ENCODE data around the gene CFAP92.
A peak's percentile ranks its signal among the peaks of the same experiment; 100 is the strongest.

CFAP92 gene

GRCh38 chr3:128987302-128988100 is 6.4 kb downstream of the CFAP92 start:
- no peak for DNase-seq (ENCODE audit: low read depth in 3 of 3)

GRCh38 chr3:128984596-128984995 is 9.3 kb downstream of the CFAP92 start:
- DNase-seq (ENCODE audit: low read depth in 3 of 3), result no peak

GRCh38 chr3:128983293-128984069 is 10.4 kb downstream of the CFAP92 start:
- no peak for DNase-seq (ENCODE audit: low read depth in 3 of 3)

GRCh38 chr3:128975276-128975675 is 18.6 kb downstream of the CFAP92 start:
- no peak for DNase-seq (ENCODE audit: low read depth in 3 of 3)

GRCh38 chr3:128973988-128974564 is 19.8 kb downstream of the CFAP92 start:
- no peak for DNase-seq (ENCODE audit: low read depth in 3 of 3)

- no peak for DNase-seq (ENCODE audit: low read depth in 3 of 3)
Observed at GRCh38 chr3:128971421-128972100, 22.3 kb downstream of the CFAP92 start.

GRCh38 chr3:128970740-128971047 is 23.2 kb downstream of the CFAP92 start:
- DNase-seq (ENCODE audit: low read depth in 3 of 3), result no peak

DNA sequence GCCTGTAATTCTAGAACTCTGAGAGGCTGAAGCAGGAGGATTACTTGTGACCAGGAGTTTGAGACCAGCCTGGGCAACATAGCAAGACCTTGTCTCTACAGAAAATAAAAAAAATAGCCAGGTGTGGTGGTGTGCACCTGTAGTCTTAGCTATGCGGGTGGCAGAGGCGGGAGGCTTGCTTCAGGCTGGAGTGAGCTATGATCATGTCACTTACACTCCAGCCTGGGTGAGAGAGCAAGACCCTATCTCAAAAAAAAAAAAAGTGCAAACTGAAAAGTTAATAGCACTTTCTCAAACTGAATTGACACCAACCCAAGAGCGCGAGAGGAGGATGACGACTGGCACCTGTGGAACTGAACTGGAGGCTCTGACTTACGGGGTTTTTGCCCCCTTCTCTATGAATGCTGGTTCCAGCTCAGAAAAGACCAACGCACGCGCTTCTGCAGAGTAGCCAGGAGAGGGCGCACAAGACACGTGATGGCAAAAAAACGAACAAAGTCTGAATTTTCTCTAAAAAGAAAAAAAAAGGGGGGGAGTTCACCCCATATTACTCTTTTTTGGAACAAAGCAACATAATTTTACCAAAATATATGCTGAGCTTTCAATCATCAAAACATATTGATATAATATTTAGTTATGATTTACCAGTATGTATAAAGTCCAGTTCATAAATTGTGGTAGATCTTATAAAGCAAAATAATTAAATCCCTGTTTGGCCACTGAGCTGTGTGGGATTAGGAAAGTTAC is 23.7 kb downstream of the CFAP92 start:
- DNase-seq (ENCODE audit: low read depth in 3 of 3), result peak; percentile 31 to 49 (median 32)

- DNase-seq (ENCODE audit: low read depth in 3 of 3), result no peak
Observed at GRCh38 chr3:128967748-128968355, 26.0 kb downstream of the CFAP92 start.

- DNase-seq (ENCODE audit: low read depth in 3 of 3), result no peak
Observed at GRCh38 chr3:128965818-128966217, 28.1 kb downstream of the CFAP92 start.

GRCh38 chr3:128965280-128965679 is 28.6 kb downstream of the CFAP92 start:
- DNase-seq (ENCODE audit: low read depth in 3 of 3), result no peak

GRCh38 chr3:128956440-128956839 is 37.4 kb downstream of the CFAP92 start:
- DNase-seq (ENCODE audit: low read depth in 3 of 3), result no peak

- no peak for DNase-seq (ENCODE audit: low read depth in 3 of 3)
Observed at GRCh38 chr3:128950223-128950938, 43.5 kb downstream of the CFAP92 start.

DNA sequence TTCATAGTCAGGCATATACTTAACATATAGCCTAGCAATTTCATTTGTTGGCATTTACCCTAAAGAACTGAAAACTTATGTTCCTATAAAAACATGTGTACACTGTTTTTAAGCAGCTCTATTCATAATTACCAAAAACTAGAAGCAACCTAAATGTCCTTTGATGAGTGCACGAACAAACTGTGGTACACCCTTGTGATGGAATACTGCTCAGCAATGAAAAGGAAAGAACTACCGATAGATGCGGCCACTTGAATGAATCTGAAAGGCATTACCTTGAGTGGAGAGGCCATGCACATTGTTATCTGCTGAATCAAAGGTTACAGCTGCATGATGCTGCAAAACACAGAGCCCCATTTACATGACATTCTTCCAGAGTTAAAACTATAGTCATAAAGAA is 44.7 kb downstream of the CFAP92 start:
- no peak for DNase-seq (ENCODE audit: low read depth in 3 of 3)

DNA sequence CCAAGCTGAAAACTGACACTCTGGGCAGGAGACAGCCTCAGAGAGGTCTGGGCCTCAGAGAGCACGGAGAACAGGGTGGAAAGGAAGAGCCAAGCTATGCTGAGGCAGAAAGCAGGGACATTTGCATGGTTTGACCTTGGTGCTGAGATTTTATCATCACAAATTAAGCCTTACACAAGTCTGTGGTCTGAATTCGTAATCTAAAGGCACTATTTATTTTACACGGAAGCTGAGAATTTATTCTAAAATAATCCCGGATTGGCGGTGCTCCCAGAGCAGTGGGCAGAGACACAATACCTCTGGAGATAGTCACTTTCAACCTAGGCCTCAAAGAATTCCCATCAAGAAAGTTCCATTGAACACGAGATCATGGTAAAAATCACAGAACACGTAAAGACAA is 47.5 kb downstream of the CFAP92 start:
- no peak for DNase-seq (ENCODE audit: low read depth in 3 of 3)

- no peak for DNase-seq (ENCODE audit: low read depth in 3 of 3)
Observed at GRCh38 chr3:128945878-128946175, 48.0 kb downstream of the CFAP92 start.

GRCh38 chr3:128945041-128945877 is 48.6 kb downstream of the CFAP92 start:
- DNase-seq (ENCODE audit: low read depth in 3 of 3), result no peak

DNA sequence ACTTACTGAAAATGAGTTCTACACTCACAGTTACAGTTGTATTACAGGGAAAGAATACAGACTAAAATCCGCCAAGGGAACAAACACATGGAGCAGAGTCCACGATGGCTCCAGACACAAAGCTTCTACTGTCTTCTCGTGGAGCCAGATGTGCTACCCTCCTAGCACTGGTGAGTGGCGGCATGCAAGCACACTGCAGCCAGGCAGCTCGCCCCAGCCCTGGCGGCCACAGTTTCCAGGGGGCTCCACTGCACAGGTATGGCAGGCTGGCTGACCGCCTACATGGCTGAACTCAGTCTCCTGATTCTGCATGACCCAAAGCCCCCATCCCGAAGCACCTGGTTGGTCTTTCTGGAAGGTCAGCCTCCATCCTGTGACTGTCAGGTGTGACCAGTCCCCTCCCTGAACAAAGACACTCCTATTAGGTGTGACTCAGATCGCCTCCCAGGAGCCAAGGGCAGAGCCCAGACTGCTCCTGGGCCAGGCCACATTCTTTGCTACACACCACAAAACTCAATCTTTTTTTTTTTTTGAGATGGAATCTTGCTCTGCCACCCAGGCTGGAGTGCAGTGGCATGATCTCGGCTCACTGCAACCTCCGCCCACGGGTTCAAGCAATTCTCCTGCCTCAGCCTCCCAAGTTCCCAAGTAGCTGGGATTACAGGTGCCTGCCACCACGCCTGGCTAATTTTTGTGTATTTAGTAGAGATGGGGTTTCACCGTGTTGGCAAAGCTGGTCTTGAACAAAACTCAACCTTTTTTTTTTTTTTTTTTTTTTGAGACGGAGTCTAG is 51.5 kb downstream of the CFAP92 start:
- no peak for DNase-seq (ENCODE audit: low read depth in 3 of 3)

- no peak for DNase-seq (ENCODE audit: low read depth in 3 of 3)
Observed at GRCh38 chr3:128940252-128940651, 53.6 kb downstream of the CFAP92 start.

All from stimulated activated CD4-positive, alpha-beta T cell treated with anti-CD3 and anti-CD28 coated beads, TNF-alpha, amount 100 ng/mL, for 48 hours (primary cell).